ENCODE data around the gene SEPTIN5.

Gene SEPTIN5

DNA sequence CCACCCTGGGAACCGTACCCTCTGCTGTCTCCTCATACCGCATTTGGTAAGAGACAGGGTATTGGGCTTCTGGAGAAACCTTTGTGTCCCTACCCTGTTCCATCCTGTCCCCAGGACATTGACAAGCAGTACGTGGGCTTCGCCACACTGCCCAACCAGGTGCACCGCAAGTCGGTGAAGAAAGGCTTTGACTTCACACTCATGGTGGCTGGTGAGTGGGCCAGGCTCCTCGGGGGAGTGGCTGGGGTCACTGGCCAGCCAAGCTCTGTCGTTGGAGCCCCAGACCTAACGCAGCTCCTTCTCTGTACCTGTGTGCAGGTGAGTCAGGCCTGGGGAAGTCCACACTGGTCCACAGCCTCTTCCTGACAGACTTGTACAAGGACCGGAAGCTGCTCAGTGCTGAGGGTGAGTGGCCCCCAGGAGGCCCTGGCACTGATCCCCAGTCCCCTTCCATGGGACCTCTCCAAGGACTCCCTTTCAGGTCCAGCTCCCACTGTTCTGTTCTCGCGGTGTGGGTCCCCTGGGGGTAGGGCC is 5.3 kb downstream of the SEPTIN5 start:
- H3K4me3 ChIP-seq (ENCODE audit: low read length) = no peak overlapping the region
- no peak for TF ChIP-seq CTCF (conservative IDR thresholded peaks at IDR 0.05; ENCODE audit: low read depth, low read length)
- no peak for DNase-seq (ENCODE audit: low read depth)

GRCh38 chr22:19720150-19720827 is 6.0 kb downstream of the SEPTIN5 start:
- DNase-seq (ENCODE audit: low read depth) = no peak
- TF ChIP-seq CTCF (conservative IDR thresholded peaks at IDR 0.05; ENCODE audit: low read depth, low read length) = no peak

GRCh38 chr22:19720999-19721329 is 6.7 kb downstream of the SEPTIN5 start:
- no peak for DNase-seq (ENCODE audit: low read depth)
- no peak overlapping the region for H3K4me3 ChIP-seq (ENCODE audit: low read length)
- TF ChIP-seq CTCF (conservative IDR thresholded peaks at IDR 0.05; ENCODE audit: low read depth, low read length) = no peak

More at GRCh38 chr22:19720150-19720827, 6.0 kb downstream of the SEPTIN5 start:
- no peak overlapping the region for H3K4me3 ChIP-seq (ENCODE audit: low read length)

GRCh38 chr22:19721330-19722177 is 7.3 kb downstream of the SEPTIN5 start:
- no peak for DNase-seq (ENCODE audit: low read depth)
- no peak for TF ChIP-seq CTCF (conservative IDR thresholded peaks at IDR 0.05; ENCODE audit: low read depth, low read length)
- no peak overlapping the region for H3K4me3 ChIP-seq (ENCODE audit: low read length)

DNA sequence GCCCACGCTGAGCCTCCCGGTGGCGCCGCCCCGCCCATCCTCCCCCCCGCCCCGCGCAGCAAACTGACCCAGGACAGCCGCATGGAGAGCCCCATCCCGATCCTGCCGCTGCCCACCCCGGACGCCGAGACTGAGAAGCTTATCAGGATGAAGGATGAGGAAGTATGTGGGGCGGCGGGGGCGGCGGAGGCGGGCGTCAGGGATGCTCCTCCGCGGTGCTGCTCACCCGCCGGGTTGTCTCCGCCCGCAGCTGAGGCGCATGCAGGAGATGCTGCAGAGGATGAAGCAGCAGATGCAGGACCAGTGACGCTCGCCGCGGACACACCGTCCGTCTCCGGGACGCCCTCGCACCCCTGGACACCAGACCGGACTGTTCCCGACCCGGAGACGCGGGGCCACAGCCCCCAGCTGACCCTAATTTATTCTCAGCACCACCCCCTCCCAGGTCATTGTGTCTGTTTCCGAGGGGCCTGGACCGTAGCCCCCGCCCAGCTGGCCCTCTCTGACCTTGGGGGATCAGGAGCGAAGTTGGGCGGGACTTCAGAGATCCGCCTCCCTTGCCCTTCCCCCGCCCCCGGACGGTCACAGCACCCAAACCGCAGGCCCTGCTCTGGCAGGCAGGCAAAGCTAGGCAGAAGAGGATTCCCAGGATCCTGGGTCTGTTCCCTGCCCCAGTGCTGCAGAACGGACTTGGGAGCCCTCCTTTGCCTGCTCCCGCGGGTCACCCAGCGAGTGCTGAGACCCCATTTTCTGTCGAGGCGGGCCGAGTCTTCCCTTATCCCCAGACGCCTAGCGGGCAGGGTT is 8.1 kb downstream of the SEPTIN5 start:
- DNase-seq (ENCODE audit: low read depth) = no peak
- TF ChIP-seq CTCF (conservative IDR thresholded peaks at IDR 0.05; ENCODE audit: low read depth, low read length) = no peak
- no peak overlapping the region for H3K4me3 ChIP-seq (ENCODE audit: low read length)

DNA sequence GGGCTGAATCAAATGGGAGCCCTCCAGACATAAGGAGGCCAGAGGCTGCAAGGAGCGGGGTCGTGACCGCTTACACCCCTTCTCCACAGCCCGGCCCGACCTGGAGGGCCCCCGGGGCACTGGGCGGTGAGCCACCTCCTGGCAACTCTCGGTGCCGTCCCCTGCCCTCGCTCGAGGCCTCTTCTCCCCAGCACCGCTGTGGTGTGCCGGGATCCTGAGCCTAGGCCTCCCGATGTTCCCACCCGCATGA is 8.6 kb downstream of the SEPTIN5 start:
- no peak for DNase-seq (ENCODE audit: low read depth)
- no peak overlapping the region for H3K4me3 ChIP-seq (ENCODE audit: low read length)
- TF ChIP-seq CTCF (conservative IDR thresholded peaks at IDR 0.05; ENCODE audit: low read depth, low read length) = no peak
